Caco-2 (cell line): ENCODE data around the gene ITGA5. TPM values are rescaled to one million over a fixed set of nuclear protein-coding genes. Genes with fewer than 3 reads are reported as not detected.

Experiments used
- BruUV-seq: library from RNA; stranded (reverse); fragments of 400-500 nt; replicated peaks from 2 replicates; lab custom pipeline; 2021; lab: Mats Ljungman, UMichigan
- CTCF ChIA-PET: fragments of 300-600 bp; sonication (Branson Sonifier 250); formaldehyde crosslinking; loops from one replicate; lab custom pipeline; 2022; ENCODE audit warnings: antibody characterized with exemption; lab: Charles Lee
- POLR2A ChIA-PET: fragments of 300-600 bp; sonication (Branson Sonifier 250); formaldehyde crosslinking; loops from one replicate; lab custom pipeline; 2022; ENCODE audit warnings: antibody characterized with exemption; lab: Charles Lee
- DNase-seq, 2 experiments: peaks; one replicate each; pipeline versions ENCODE4 v3.0.0 to v3.0.0-alpha.2; 2020 to 2022
- H3K27me3 ChIP-seq: replicated peaks from 2 replicates; pipeline ENCODE4 v1.6.0; 2011; ENCODE audit warnings: low read length; ENCODE audit not compliant: control insufficient read depth, insufficient read depth
- H3K36me3 ChIP-seq: 2 replicates; pipeline ENCODE4 v1.5.1; 2011; ENCODE audit warnings: low read length; ENCODE audit not compliant: control insufficient read depth, insufficient read depth
- H3K4me1 ChIP-seq: fragments of 250-450 bp; sonication (Bioruptor Pico); 2 replicates; pipeline ENCODE4 v1.5.1; 2020; ENCODE audit warnings: mild to moderate bottlenecking
- H3K4me3 ChIP-seq: 2 replicates; pipeline ENCODE4 v1.5.1; 2011; ENCODE audit warnings: low read depth, mild to moderate bottlenecking, control low read depth, low read length
- H3K9me3 ChIP-seq: fragments of 250-450 bp; sonication (Bioruptor Pico); 2 replicates; pipeline ENCODE4 v1.5.1; 2020; ENCODE audit warnings: mild to moderate bottlenecking, moderate library complexity
- H3K27ac Mint-ChIP-seq: one replicate; pipeline ENCODE4 v1.8.0; 2022; ENCODE audit warnings: mixed read lengths; ENCODE audit not compliant: unreplicated experiment
- H3K27me3 Mint-ChIP-seq: one replicate; pipeline ENCODE4 v1.8.0; 2022; ENCODE audit warnings: mixed read lengths; ENCODE audit not compliant: insufficient read depth, unreplicated experiment
- H3K36me3 Mint-ChIP-seq: one replicate; pipeline ENCODE4 v1.8.0; 2022; ENCODE audit warnings: mild to moderate bottlenecking, mixed read lengths; ENCODE audit not compliant: insufficient read depth, unreplicated experiment
- H3K4me1 Mint-ChIP-seq: one replicate; pipeline ENCODE4 v1.8.0; 2022; ENCODE audit warnings: low read depth, mixed read lengths; ENCODE audit not compliant: unreplicated experiment
- H3K4me3 Mint-ChIP-seq: one replicate; pipeline ENCODE4 v1.8.0; 2022; ENCODE audit warnings: mild to moderate bottlenecking, moderate library complexity, mixed read lengths; ENCODE audit not compliant: unreplicated experiment
- H3K9me3 Mint-ChIP-seq: one replicate; pipeline ENCODE4 v1.8.0; 2022; ENCODE audit warnings: mixed read lengths; ENCODE audit not compliant: unreplicated experiment
- intact Hi-C: fragments of 100-400 bp; cut with micrococcal nuclease; formaldehyde crosslinking; loops from one replicate; pipeline ENCODE4 v1.10.0; 2022; ENCODE audit not compliant: unreplicated experiment
- total RNA-seq: library from RNA; stranded (reverse); gene quantifications from 2 replicates; pipeline ENCODE4 v1.2.3, GENCODE V29; 2022
- TF ChIP-seq, protein P1 (sequence below), 2 experiments: fragments of 200-600 bp in 1 of 2; IDR thresholded peaks; 1 replicate in 1 of 2; 2 replicates in 1 of 2; pipeline versions ENCODE4 v1.5.1 to v1.8.0; 2011 to 2022; ENCODE audit warnings: antibody characterized with exemption in 1 of 2, control low read depth in 1 of 2, inconsistent platforms in 1 of 2, low read depth in 1 of 2, low read length in 1 of 2, mild to moderate bottlenecking in 1 of 2, moderate library complexity in 1 of 2; ENCODE audit not compliant: insufficient read depth in 1 of 2, severe bottlenecking in 1 of 2, unreplicated experiment in 1 of 2

The ITGA5 gene
- total RNA-seq, 1 experiment from 2014 or later, result 17.3 TPM

DNA sequence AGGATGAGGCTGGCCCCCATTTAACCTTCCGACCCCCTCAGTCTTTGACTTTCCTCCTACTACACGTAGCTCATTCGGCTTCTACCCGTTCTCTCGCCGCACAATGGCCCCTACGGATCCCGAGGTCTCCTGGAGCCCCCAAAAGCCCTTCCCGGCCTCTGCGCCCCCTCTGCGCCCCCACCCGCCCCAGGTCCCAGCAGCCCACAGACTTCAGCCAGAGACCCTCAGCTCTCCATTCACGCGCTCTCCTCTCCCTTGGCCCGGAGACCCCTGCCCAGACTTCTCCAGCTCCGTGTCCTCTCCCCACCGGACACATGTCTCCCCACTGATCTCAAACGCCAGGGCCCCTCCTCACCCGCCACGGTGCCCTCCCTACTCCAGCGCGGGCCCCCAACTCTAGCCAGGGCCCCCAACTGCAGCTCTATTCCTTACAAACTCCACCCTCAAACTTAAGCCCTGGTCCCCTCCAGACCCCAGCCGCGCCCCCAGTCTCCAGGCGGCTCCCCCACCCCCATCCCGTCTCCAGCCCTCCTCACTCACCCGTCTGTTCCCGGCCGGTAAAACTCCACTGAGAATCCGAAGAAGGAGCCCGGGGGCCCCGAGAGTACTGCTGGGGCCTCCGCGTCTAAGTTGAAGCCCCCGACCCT, 502 bp downstream of the ITGA5 start:
- no peaks in the 10 kb centered on the region for H3K9me3 ChIP-seq
- peaks cover 5% of the 10 kb centered on the region; the same call in 1 of the 2 replicates for H3K4me1 ChIP-seq
- no TSS peak for BruUV-seq
- intact Hi-C loops, result no loop called here
- no peaks in the 10 kb centered on the region; the same call in 1 of the 2 replicates for H3K36me3 ChIP-seq
- DNase-seq, result no peak
- POLR2A ChIA-PET, result interaction anchor here (0.7 kb wide), 1 partner anchor 167 kb away, joined by 3 read pairs; no protein-coding TSS in a partner anchor
- CTCF ChIA-PET, result interaction anchor here (1.7 to 2.1 kb wide), 2 partner anchors 19 to 21 kb away, joined by 4 to 12 read pairs; no protein-coding TSS in a partner anchor
- H3K4me1 Mint-ChIP-seq, result peaks cover 10% of the 10 kb centered on the region
- TF ChIP-seq, protein P1, sequence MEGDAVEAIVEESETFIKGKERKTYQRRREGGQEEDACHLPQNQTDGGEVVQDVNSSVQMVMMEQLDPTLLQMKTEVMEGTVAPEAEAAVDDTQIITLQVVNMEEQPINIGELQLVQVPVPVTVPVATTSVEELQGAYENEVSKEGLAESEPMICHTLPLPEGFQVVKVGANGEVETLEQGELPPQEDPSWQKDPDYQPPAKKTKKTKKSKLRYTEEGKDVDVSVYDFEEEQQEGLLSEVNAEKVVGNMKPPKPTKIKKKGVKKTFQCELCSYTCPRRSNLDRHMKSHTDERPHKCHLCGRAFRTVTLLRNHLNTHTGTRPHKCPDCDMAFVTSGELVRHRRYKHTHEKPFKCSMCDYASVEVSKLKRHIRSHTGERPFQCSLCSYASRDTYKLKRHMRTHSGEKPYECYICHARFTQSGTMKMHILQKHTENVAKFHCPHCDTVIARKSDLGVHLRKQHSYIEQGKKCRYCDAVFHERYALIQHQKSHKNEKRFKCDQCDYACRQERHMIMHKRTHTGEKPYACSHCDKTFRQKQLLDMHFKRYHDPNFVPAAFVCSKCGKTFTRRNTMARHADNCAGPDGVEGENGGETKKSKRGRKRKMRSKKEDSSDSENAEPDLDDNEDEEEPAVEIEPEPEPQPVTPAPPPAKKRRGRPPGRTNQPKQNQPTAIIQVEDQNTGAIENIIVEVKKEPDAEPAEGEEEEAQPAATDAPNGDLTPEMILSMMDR (IDR thresholded peaks at IDR 0.05; ENCODE audit: insufficient read depth in 1 of 2, low read depth in 1 of 2, low read length in 1 of 2, severe bottlenecking in 1 of 2, unreplicated experiment in 1 of 2), result no peak
- no peaks in the 10 kb centered on the region for H3K36me3 Mint-ChIP-seq
- H3K27me3 ChIP-seq, result no peaks in the 10 kb centered on the region
- H3K9me3 Mint-ChIP-seq, result no peaks in the 10 kb centered on the region
- no peaks in the 10 kb centered on the region for H3K27me3 Mint-ChIP-seq
- H3K27ac Mint-ChIP-seq, result peak overlapping the region; percentile 77
- H3K4me3 ChIP-seq, result peak overlapping the region; percentile 67
- H3K4me3 Mint-ChIP-seq, result peak overlapping the region; percentile 96

DNA sequence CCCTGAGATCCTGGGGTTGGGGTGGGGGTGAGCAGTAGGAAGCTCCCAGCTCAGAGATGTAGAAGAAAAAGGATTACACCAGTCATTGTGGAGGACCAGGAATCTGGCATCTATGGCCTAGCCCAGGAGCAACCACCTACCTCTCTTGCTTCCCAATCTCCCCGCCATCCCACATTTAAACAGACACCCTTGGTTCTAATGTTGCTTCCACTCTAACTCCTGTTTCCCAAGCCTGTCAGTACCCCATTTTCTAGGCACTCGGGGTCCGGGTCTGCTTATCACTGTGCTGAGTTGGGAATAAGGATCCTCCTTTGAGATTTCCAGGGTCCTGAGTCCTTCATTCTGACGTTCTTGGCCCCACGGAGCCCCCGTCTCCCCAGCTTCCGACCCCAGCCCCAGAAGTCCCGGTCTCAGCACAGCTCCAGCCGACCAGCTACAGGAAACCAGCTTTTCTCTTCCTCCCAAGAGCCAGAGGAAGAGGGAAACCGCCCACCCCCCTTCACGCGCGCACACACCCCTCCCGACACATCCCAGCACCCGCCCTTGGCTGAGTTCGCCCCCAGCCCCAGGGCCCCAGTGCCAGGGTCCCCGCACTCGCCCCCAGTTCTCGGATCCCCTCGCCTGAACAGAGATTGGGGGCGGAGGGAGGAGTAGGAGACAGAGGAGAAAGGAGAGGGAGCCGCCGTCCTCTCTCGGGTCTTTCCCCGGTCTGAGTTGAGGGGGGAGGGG, 1.2 kb downstream of the ITGA5 start:
- intact Hi-C loops, result no loop called here
- TF ChIP-seq, protein P1 (IDR thresholded peaks at IDR 0.05; ENCODE audit: insufficient read depth in 1 of 2, low read depth in 1 of 2, low read length in 1 of 2, severe bottlenecking in 1 of 2, unreplicated experiment in 1 of 2), result no peak
- no peaks in the 10 kb centered on the region for H3K27me3 Mint-ChIP-seq
- ChIA-PET POLR2A (interaction anchor here (0.6 kb wide), 1 partner anchor 105 kb away, joined by 5 read pairs; no protein-coding TSS in a partner anchor), CTCF (interaction anchor here (0.6 to 2.1 kb wide), 3 partner anchors 18 to 93 kb away, joined by 4 to 12 read pairs (median 4); partner anchors contain the start of gene COPZ1)
- Histone ChIP-seq H3K4me1 (peaks cover 5% of the 10 kb centered on the region; the same call in 1 of the 2 replicates), H3K36me3 (no peaks in the 10 kb centered on the region; the same call in 1 of the 2 replicates), H3K9me3 (no peaks in the 10 kb centered on the region), H3K4me3 (peak overlapping the region; percentile 67), H3K27me3 (no peaks in the 10 kb centered on the region)
- H3K9me3 Mint-ChIP-seq, result no peaks in the 10 kb centered on the region
- H3K27ac Mint-ChIP-seq, result peak overlapping the region; percentile 77
- H3K4me1 Mint-ChIP-seq, result peaks cover 10% of the 10 kb centered on the region
- no peak for DNase-seq
- BruUV-seq, result TSS peak; percentile 18
- no peaks in the 10 kb centered on the region for H3K36me3 Mint-ChIP-seq
- peak overlapping the region; percentile 96 for H3K4me3 Mint-ChIP-seq
